HG02798 (cell line): ENCODE data around the gene TXLNB.
"Not testable (repeated sequence)": the region's sequence is repeated elsewhere in the genome, so short reads cannot be mapped to it uniquely, and the experiment has no call there.

Experiments
- ATAC-seq: cut with Tn5 transposase; IDR thresholded peaks from one replicate; pipeline ENCODE4 v1.9.1; 2021; ENCODE audit warnings: mild to moderate bottlenecking; ENCODE audit not compliant: unreplicated experiment, poor library complexity

TXLNB gene

GRCh38 chr6:139242457-139243240, 49.1 kb downstream of the TXLNB start:
- ATAC-seq: no peak

GRCh38 chr6:139240161-139241010, 51.4 kb downstream of the TXLNB start:
- no peak for ATAC-seq

GRCh38 chr6:139239064-139239463, 52.7 kb downstream of the TXLNB start:
- no peak for ATAC-seq

GRCh38 chr6:139236105-139236504, 55.7 kb downstream of the TXLNB start:
- ATAC-seq: peak; percentile 35

- no peak for ATAC-seq
Observed at GRCh38 chr6:139235661-139236060, 56.1 kb downstream of the TXLNB start.

GRCh38 chr6:139234193-139234592, 57.6 kb downstream of the TXLNB start:
- not testable (repeated sequence) for ATAC-seq

GRCh38 chr6:139231206-139231605, 60.6 kb downstream of the TXLNB start:
- no peak for ATAC-seq

GRCh38 chr6:139230391-139230840, 61.4 kb downstream of the TXLNB start:
- peak; percentile 35 for ATAC-seq

GRCh38 chr6:139228387-139228786, 63.4 kb downstream of the TXLNB start:
- not testable (repeated sequence) for ATAC-seq

GRCh38 chr6:139219746-139220145, 72.1 kb downstream of the TXLNB start:
- ATAC-seq: no peak

GRCh38 chr6:139219271-139219729, 72.5 kb downstream of the TXLNB start:
- peak; percentile 100 for ATAC-seq

- not testable (repeated sequence) for ATAC-seq
Observed at GRCh38 chr6:139212460-139212859, 79.3 kb downstream of the TXLNB start.

- not testable (repeated sequence) for ATAC-seq
Observed at GRCh38 chr6:139210766-139211165, 81.0 kb downstream of the TXLNB start.

- ATAC-seq: no peak
Observed at GRCh38 chr6:139205843-139206242, 86.0 kb downstream of the TXLNB start.

- no peak for ATAC-seq
Observed at GRCh38 chr6:139204978-139205377, 86.8 kb downstream of the TXLNB start.

GRCh38 chr6:139201378-139201777, 90.4 kb downstream of the TXLNB start:
- no peak for ATAC-seq

GRCh38 chr6:139198529-139199288, 93.1 kb downstream of the TXLNB start:
- ATAC-seq: no peak

GRCh38 chr6:139194740-139195139, 97.1 kb downstream of the TXLNB start:
- ATAC-seq: no peak
